ENCODE data around the gene TICAM2. TPM values are rescaled to one million over a fixed set of nuclear protein-coding genes. Genes with fewer than 3 reads are reported as not detected.

Gene TICAM2
- total RNA-seq, 1 experiment from 2014 or later = 1.0 TPM

GRCh38 chr5:115624994-115625393, 22.7 kb upstream of the TICAM2 start:
- peaks cover 8% of the 10 kb centered on the region for H3K4me1 Mint-ChIP-seq
- no peaks in the 10 kb centered on the region for H3K27me3 Mint-ChIP-seq (ENCODE audit: low read depth)
- peaks cover 7% of the 10 kb centered on the region; the same call in 1 of the 2 replicates for H3K9me3 Mint-ChIP-seq
- POLR2A ChIA-PET = interaction anchor here (1.2 kb wide), 1 partner anchor 328 kb away, joined by 3 read pairs; the partner anchor contains the start of gene CCDC112
- no peak overlapping the region for H3K27ac Mint-ChIP-seq
- H3K36me3 Mint-ChIP-seq = peaks cover 9% of the 10 kb centered on the region
- CTCF ChIA-PET = interaction anchor here (0.8 to 1.8 kb wide), 6 partner anchors 9 to 337 kb away, joined by 3 to 6 read pairs (median 4); partner anchors contain the start of gene LVRN
- DNase-seq (ENCODE audit: low spot score) (no peak), ATAC-seq (no peak)
- TF ChIP-seq JAZF1 (CRISPR knock-in tag; IDR thresholded peaks at IDR 0.05) (no peak), EMX1 (CRISPR knock-in tag; IDR thresholded peaks at IDR 0.05) (no peak), ZBTB43 (CRISPR knock-in tag; IDR thresholded peaks at IDR 0.05) (no peak), CTCF (IDR thresholded peaks at IDR 0.05) (no peak), TP53 (CRISPR knock-in tag; IDR thresholded peaks at IDR 0.05) (no peak), ATF3 (CRISPR knock-in tag; conservative IDR thresholded peaks at IDR 0.05) (no peak), GABPB1 (CRISPR knock-in tag; IDR thresholded peaks at IDR 0.05) (no peak), ESRRA (CRISPR knock-in tag; IDR thresholded peaks at IDR 0.05; ENCODE audit: borderline replicate concordance) (no peak), ZNF532 (CRISPR knock-in tag; IDR thresholded peaks at IDR 0.05; ENCODE audit: borderline replicate concordance) (no peak), ZNF512 (CRISPR knock-in tag; IDR thresholded peaks at IDR 0.05; ENCODE audit: borderline replicate concordance) (no peak), USF1 (CRISPR knock-in tag; IDR thresholded peaks at IDR 0.05) (no peak), ZNF317 (CRISPR knock-in tag; IDR thresholded peaks at IDR 0.05; ENCODE audit: borderline replicate concordance, low read depth) (no peak), PRRX2 (CRISPR knock-in tag; IDR thresholded peaks at IDR 0.05) (no peak), ZBTB21 (CRISPR knock-in tag; IDR thresholded peaks at IDR 0.05; ENCODE audit: borderline replicate concordance) (no peak), SOX15 (CRISPR knock-in tag; IDR thresholded peaks at IDR 0.05) (no peak)
- H3K4me3 Mint-ChIP-seq = no peak overlapping the region

GRCh38 chr5:115623658-115624057, 21.4 kb upstream of the TICAM2 start:
- Mint-ChIP-seq H3K4me3 (no peak overlapping the region), H3K4me1 (peaks cover 8% of the 10 kb centered on the region), H3K27me3 (ENCODE audit: low read depth) (no peaks in the 10 kb centered on the region), H3K27ac (no peak overlapping the region), H3K36me3 (peaks cover 23% of the 10 kb centered on the region), H3K9me3 (peaks cover 7% of the 10 kb centered on the region; the same call in 1 of the 2 replicates)
- ATAC-seq = no peak
- POLR2A ChIA-PET = no interaction called here
- CTCF ChIA-PET = interaction anchor here (1.3 to 1.8 kb wide), 2 partner anchors 11 to 22 kb away, joined by 3 to 6 read pairs; no protein-coding TSS in a partner anchor
- no peak for DNase-seq (ENCODE audit: low spot score)
- TF ChIP-seq PRRX2 (CRISPR knock-in tag; IDR thresholded peaks at IDR 0.05) (no peak), OVOL2 (CRISPR knock-in tag; IDR thresholded peaks at IDR 0.05; ENCODE audit: borderline replicate concordance) (no peak), FOXP1 (CRISPR knock-in tag; IDR thresholded peaks at IDR 0.05; ENCODE audit: borderline replicate concordance) (no peak), ZNF121 (CRISPR knock-in tag; IDR thresholded peaks at IDR 0.05) (no peak), ARID4B (CRISPR knock-in tag; IDR thresholded peaks at IDR 0.05; ENCODE audit: borderline replicate concordance) (no peak), SMAD3 (CRISPR knock-in tag; IDR thresholded peaks at IDR 0.05; ENCODE audit: borderline replicate concordance) (no peak), NR1H2 (CRISPR knock-in tag; IDR thresholded peaks at IDR 0.05) (no peak)
